ENCODE measurements around the gene NFIA.

DNA sequence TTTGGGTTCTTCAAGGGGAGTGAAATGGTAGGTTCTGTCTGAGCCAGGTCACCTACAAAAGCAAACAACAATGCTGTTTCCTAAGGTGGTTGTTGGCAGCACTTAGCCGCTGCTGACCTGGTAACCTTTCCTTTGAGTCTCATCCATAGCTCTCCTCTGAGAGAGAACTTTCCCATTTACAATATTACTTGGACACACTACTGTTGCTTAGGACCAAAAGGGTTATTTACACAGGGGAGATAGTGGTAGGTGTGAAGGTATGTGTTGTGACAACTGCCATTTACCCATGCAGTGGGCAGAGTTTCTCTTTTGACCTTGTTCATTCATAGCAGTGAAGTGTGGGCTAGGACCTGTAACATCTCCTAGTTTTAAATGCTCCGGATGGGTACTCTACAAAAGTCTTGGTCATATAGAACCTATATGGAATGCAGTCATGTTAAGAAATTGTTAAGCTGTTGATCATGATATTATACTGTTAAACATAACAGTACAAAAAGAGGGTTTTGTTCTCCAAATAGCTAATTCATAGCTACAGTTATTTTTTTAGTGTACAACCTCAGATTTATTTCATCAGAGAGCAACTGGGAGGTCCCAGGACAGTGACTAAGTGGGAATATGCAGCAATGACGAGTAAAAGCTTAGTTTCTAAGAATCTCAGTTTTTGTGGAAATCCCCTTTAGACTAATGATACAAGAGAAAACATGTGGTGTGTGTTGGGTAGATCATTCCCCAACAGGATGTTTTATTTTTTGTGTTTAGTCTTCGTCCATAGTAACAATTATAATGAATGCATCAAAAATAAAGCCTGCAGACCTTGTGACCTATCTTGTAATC is 219.7 kb downstream of the NFIA start:
- TF ChIP-seq CTCF (IDR thresholded peaks at IDR 0.05) (no peak), POLR2A (IDR thresholded peaks at IDR 0.05) (no peak)

Measured in Peyer's patch (tissue), 4 donors.